B cell (primary cell): ENCODE data around the gene IGFALS.

ENCODE experiments used
- CTCF ChIP-seq: fragments of 200-600 bp; IDR thresholded peaks from one replicate; pipeline ENCODE4 v1.8.0; 2022; ENCODE audit warnings: antibody characterized with exemption, mild to moderate bottlenecking
- EZH2 ChIP-seq: IDR thresholded peaks from 2 replicates; pipeline ENCODE4 v1.6.1; 2012; ENCODE audit warnings: borderline replicate concordance, low read depth, mild to moderate bottlenecking, moderate library complexity, low read length; ENCODE audit not compliant: insufficient read depth, poor library complexity, severe bottlenecking

DNA sequence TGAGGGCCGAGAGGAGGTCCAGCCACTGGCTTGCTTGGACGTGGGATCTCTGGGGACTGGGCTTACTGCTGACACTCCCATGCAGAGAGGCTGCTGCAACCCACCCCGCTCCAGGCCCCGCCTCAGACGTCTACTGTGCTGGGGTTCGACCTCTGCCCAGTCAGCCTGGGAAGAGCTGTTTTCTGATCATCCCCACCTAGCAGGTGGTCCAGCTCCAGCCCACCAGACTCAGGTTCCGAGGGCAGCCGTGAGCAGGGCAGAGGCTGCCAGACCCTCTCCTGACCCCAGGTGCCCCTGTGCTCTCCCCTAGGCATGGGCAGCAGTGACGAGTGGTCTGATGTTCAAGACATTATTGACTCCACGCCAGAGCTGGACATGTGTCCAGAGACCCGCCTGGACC lies 45.6 kb downstream of the IGFALS start:
- TF ChIP-seq CTCF (no peak), EZH2 (no peak)
